IMR-90 (cell line): ENCODE results near the gene SRRM4. TPM values are rescaled to one million over a fixed set of nuclear protein-coding genes. Genes with fewer than 3 reads are reported as not detected.

Experiments used
- ATAC-seq: fragments of 200-7000 bp; cut with Tn5 transposase; 2 replicates; pipeline ENCODE4 v1.9.1; 2020; ENCODE audit warnings: low read depth, mild to moderate bottlenecking, moderate library complexity
- BruUV-seq: library from RNA; stranded (reverse); fragments of 400-500 nt; replicated peaks from 2 replicates; lab custom pipeline; 2021; lab: Mats Ljungman, UMichigan
- CTCF ChIA-PET: fragments of 300-600 bp; formaldehyde crosslinking; extraction: SDS; loops from one replicate; lab custom pipeline; 2021; ENCODE audit warnings: antibody characterized with exemption; lab: Yijun Ruan, JAX
- POLR2A ChIA-PET: fragments of 300-600 bp; sonication (Branson Sonifier 250); formaldehyde crosslinking; loops from one replicate; lab custom pipeline; 2022; ENCODE audit warnings: antibody characterized with exemption; ENCODE audit not compliant: unreplicated experiment; lab: Charles Lee
- DNase-seq: peaks from one replicate; pipeline ENCODE4 v3.0.0; 2013
- H2AFZ ChIP-seq: replicated peaks from 2 replicates; pipeline ENCODE3; 2013; ENCODE audit warnings: low read length, mild to moderate bottlenecking; ENCODE audit not compliant: poor library complexity
- H2AK5ac ChIP-seq: 2 replicates; pipeline ENCODE4 v1.6.1; 2013; ENCODE audit warnings: low read depth, low read length, inconsistent platforms
- H2AK9ac ChIP-seq: replicated peaks from 2 replicates; pipeline ENCODE3; 2013; ENCODE audit warnings: mild to moderate bottlenecking, low read depth, low read length, moderate library complexity; ENCODE audit not compliant: poor library complexity
- H2BK120ac ChIP-seq: 2 replicates; pipeline ENCODE4 v1.6.1; 2013; ENCODE audit warnings: low read depth, low read length, inconsistent platforms
- H2BK15ac ChIP-seq: 3 replicates; pipeline ENCODE4 v1.6.1; 2013; ENCODE audit warnings: low read depth, low read length, inconsistent platforms
- H2BK20ac ChIP-seq: 2 replicates; pipeline ENCODE4 v1.6.1; 2013; ENCODE audit warnings: low read depth, mild to moderate bottlenecking, inconsistent platforms, low read length, moderate library complexity
- H2BK5ac ChIP-seq: 2 replicates; pipeline ENCODE4 v1.6.1; 2013; ENCODE audit warnings: mild to moderate bottlenecking, low read depth, low read length, inconsistent platforms; ENCODE audit not compliant: poor library complexity, severe bottlenecking
- H3K14ac ChIP-seq: replicated peaks from 2 replicates; pipeline ENCODE4 v1.6.1; 2013; ENCODE audit warnings: low read depth, low read length, inconsistent platforms
- H3K18ac ChIP-seq: 2 replicates; pipeline ENCODE4 v1.6.1; 2013; ENCODE audit warnings: low read depth, low read length, control low read depth
- H3K23ac ChIP-seq: 2 replicates; pipeline ENCODE4 v1.6.1; 2013; ENCODE audit warnings: low read depth, low read length, inconsistent platforms
- H3K27ac ChIP-seq: 2 replicates; pipeline ENCODE4 v1.5.1; 2013; ENCODE audit warnings: mild to moderate bottlenecking, control low read depth, low read length; ENCODE audit not compliant: insufficient read depth
- H3K27me3 ChIP-seq: 2 replicates; pipeline ENCODE4 v1.6.1; 2013; ENCODE audit warnings: low read length; ENCODE audit not compliant: control insufficient read depth, insufficient read depth
- H3K36me3 ChIP-seq: 2 replicates; pipeline ENCODE4 v1.6.1; 2013; ENCODE audit warnings: low read length, mixed read lengths; ENCODE audit not compliant: control insufficient read depth, insufficient read depth
- H3K4ac ChIP-seq: 2 replicates; pipeline ENCODE4 v1.6.1; 2013; ENCODE audit warnings: low read depth, low read length, inconsistent platforms
- H3K4me1 ChIP-seq: 2 replicates; pipeline ENCODE4 v1.6.1; 2013; ENCODE audit warnings: low read length, mixed read lengths; ENCODE audit not compliant: control insufficient read depth, insufficient read depth
- H3K4me2 ChIP-seq: 2 replicates; pipeline ENCODE4 v1.6.1; 2013; ENCODE audit warnings: low read depth, mild to moderate bottlenecking, control low read depth, low read length, moderate library complexity
- H3K4me3 ChIP-seq: 2 replicates; pipeline ENCODE4 v1.5.1; 2013; ENCODE audit warnings: low read depth, mild to moderate bottlenecking, control low read depth, low read length, moderate library complexity; ENCODE audit not compliant: insufficient read depth
- H3K56ac ChIP-seq: 2 replicates; pipeline ENCODE4 v1.6.1; 2013; ENCODE audit warnings: low read length, inconsistent platforms; ENCODE audit not compliant: insufficient read depth; ENCODE audit errors: extremely low read depth
- H3K79me1 ChIP-seq, 2 experiments: 2 replicates each; pipeline ENCODE4 v1.6.1; 2013; ENCODE audit warnings: low read length in 2 of 2, inconsistent platforms in 1 of 2, low read depth in 1 of 2
- H3K9ac ChIP-seq: 2 replicates; pipeline ENCODE4 v1.6.1; 2013; ENCODE audit warnings: low read depth, low read length, control low read depth
- H3K9me1 ChIP-seq: 2 replicates; pipeline ENCODE4 v1.6.1; 2013; ENCODE audit warnings: low read length, inconsistent platforms; ENCODE audit not compliant: insufficient read depth
- H3K9me3 ChIP-seq: 2 replicates; pipeline ENCODE4 v1.6.1; 2013; ENCODE audit warnings: low read length; ENCODE audit not compliant: control insufficient read depth, insufficient read depth
- H4K20me1 ChIP-seq: 2 replicates; pipeline ENCODE4 v1.6.1; 2013; ENCODE audit warnings: low read length, inconsistent platforms; ENCODE audit not compliant: insufficient read depth
- H4K5ac ChIP-seq: 2 replicates; pipeline ENCODE4 v1.6.1; 2013; ENCODE audit warnings: mild to moderate bottlenecking, low read depth, low read length, control low read depth
- H4K8ac ChIP-seq, 2 experiments: 2 replicates each; pipeline ENCODE4 v1.6.1; 2013; ENCODE audit warnings: low read depth in 2 of 2, low read length in 2 of 2, control low read depth in 1 of 2, inconsistent platforms in 1 of 2
- H4K91ac ChIP-seq: 2 replicates; pipeline ENCODE4 v1.6.1; 2013; ENCODE audit warnings: low read depth, low read length, inconsistent platforms; ENCODE audit not compliant: insufficient read depth
- BHLHE40 ChIP-seq: fragments of 150-350 bp; IDR thresholded peaks from 2 replicates; pipeline ENCODE4 v1.6.1; 2016; ENCODE audit warnings: mild to moderate bottlenecking, low read depth, low read length
- MAFK ChIP-seq: IDR thresholded peaks from 2 replicates; pipeline ENCODE4 v1.6.1; 2012; ENCODE audit warnings: low read depth, low read length, improper control_type of control experiment
- MAZ ChIP-seq: IDR thresholded peaks from 2 replicates; pipeline ENCODE4 v1.6.1; 2012; ENCODE audit warnings: low read depth, mild to moderate bottlenecking, low read length, improper control_type of control experiment, moderate library complexity, borderline replicate concordance
- MXI1 ChIP-seq: IDR thresholded peaks from 2 replicates; pipeline ENCODE4 v1.6.1; 2012; ENCODE audit warnings: low read depth, mild to moderate bottlenecking, low read length, moderate library complexity, borderline replicate concordance
- POLR2A ChIP-seq: IDR thresholded peaks from 2 replicates; pipeline ENCODE4 v1.6.1; 2012; ENCODE audit warnings: mild to moderate bottlenecking, low read depth, low read length
- RAD21 ChIP-seq: IDR thresholded peaks from 2 replicates; pipeline ENCODE4 v1.6.1; 2012; ENCODE audit warnings: low read length, improper control_type of control experiment
- RCOR1 ChIP-seq: IDR thresholded peaks from 2 replicates; pipeline ENCODE4 v1.6.1; 2012; ENCODE audit warnings: mild to moderate bottlenecking, low read length, improper control_type of control experiment; ENCODE audit not compliant: insufficient replicate concordance
- RFX5 ChIP-seq: IDR thresholded peaks from 2 replicates; pipeline ENCODE4 v1.8.0; 2012; ENCODE audit warnings: low read depth, mild to moderate bottlenecking, low read length, moderate library complexity
- SMC3 ChIP-seq: fragments of 150-350 bp; IDR thresholded peaks from 2 replicates; pipeline ENCODE4 v1.6.1; 2016; ENCODE audit warnings: low read depth, mild to moderate bottlenecking, antibody characterized with exemption, low read length, moderate library complexity
- USF2 ChIP-seq: fragments of 150-350 bp; IDR thresholded peaks from 2 replicates; pipeline ENCODE4 v1.6.1; 2017; ENCODE audit warnings: mild to moderate bottlenecking, antibody characterized with exemption, low read length, low read depth
- WGBS, 2 experiments: methylation state at CpG; one replicate each; pipeline versions ENCODE4 v1.1.5 to v1.1.7; 2013; ENCODE audit warnings: missing lambda C conversion rate in 2 of 2; ENCODE audit not compliant: insufficient read length in 1 of 2; ENCODE audit errors: extremely low coverage in 2 of 2; 5-methylcytosine and 5-hydroxymethylcytosine counted together
- dilution Hi-C: fragments of 300-500 bp; cut with HindIII; formaldehyde crosslinking; loops from one replicate; pipeline ENCODE4 v1.14.3; 2018; ENCODE audit warnings: low sequenced_read_pairs; ENCODE audit not compliant: unreplicated experiment
- in situ Hi-C: fragments of 300-500 bp; cut with MboI; formaldehyde crosslinking; loops from 3 replicates; pipeline ENCODE4 v1.14.3; 2019; ENCODE audit warnings: low sequenced_read_pairs, inconsistent platforms, mixed read lengths
- intact Hi-C: fragments of 100-400 bp; cut with micrococcal nuclease; formaldehyde crosslinking; loops from 2 replicates; pipeline ENCODE4 v1.10.0; 2022
- polyA plus RNA-seq, 3 experiments: library from polyadenylated mRNA; depleted of rRNA; stranded (reverse); fragments of >200 nt; gene quantifications; 2 replicates each; pipeline ENCODE4 v1.2.3, GENCODE V29; 2012; ENCODE audit warnings: low replicate concordance in 1 of 3
- total RNA-seq: library from RNA; depleted of rRNA; stranded (reverse); fragments of >200 nt; gene quantifications from 2 replicates; pipeline ENCODE4 v1.2.3, GENCODE V29; 2012

Gene SRRM4
- total and polyA plus RNA-seq, 2 of the 4 experiments (the other 2 are of a cell fraction), result not detected

DNA sequence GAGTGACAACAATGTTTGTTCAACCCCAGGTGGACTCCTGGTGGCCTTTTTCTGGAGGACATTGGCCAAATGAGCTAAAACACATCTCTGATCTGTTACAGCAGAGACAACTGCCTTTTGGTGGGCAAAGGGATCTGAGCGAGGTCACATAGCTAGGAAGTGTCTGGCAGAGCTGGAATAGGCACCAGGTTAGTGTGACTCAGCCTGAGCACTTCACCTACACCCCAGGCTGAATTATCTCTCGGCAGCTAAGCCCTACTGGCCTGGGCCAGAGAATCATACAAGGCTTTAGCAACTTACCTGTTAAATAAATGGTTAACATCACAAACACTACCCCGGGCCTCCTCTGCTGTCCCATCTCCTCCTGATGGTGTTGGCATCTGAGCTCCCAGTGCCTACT, 147.2 kb downstream of the SRRM4 start:
- Histone ChIP-seq H2BK120ac (no peak overlapping the region), H3K4me3 (no peak overlapping the region), H4K20me1 (no peaks in the 10 kb centered on the region), H3K79me1 (no peaks in the 10 kb centered on the region), H2BK15ac (no peak overlapping the region), H3K9me1 (no peaks in the 10 kb centered on the region), H3K23ac (no peak overlapping the region), H2AK9ac (no peak overlapping the region), H3K14ac (no peak overlapping the region), H2AK5ac (no peak overlapping the region), H3K4me2 (no peak overlapping the region), H3K9ac (no peak overlapping the region), H4K8ac (no peak overlapping the region), H3K18ac (no peak overlapping the region), H4K91ac (no peak overlapping the region), H3K4me1 (no peaks in the 10 kb centered on the region), H2AFZ (no peak overlapping the region), H3K56ac (no peak overlapping the region), H3K27me3 (no peaks in the 10 kb centered on the region), H2BK5ac (no peak overlapping the region), H3K36me3 (no peaks in the 10 kb centered on the region), H3K27ac (no peak overlapping the region), H3K4ac (no peak overlapping the region), H4K5ac (no peak overlapping the region), H2BK20ac (no peak overlapping the region), H3K9me3 (peaks cover 6% of the 10 kb centered on the region)
- no TSS peak for BruUV-seq
- POLR2A ChIA-PET, result no interaction called here
- no CpG with 5 or more reads among the region's 3 CpGs for WGBS, 2 experiments
- dilution Hi-C loops, result no loop called here
- DNase-seq (no peak), ATAC-seq (no peak)
- TF ChIP-seq BHLHE40 (no peak), POLR2A (no peak), MXI1 (no peak), MAZ (no peak), RCOR1 (no peak), USF2 (no peak), RFX5 (no peak), RAD21 (no peak), SMC3 (no peak), MAFK (no peak)
- intact Hi-C loops, result no loop called here
- CTCF ChIA-PET, result no interaction called here
- in situ Hi-C loops, result no loop called here
